WERI-Rb-1 (cell line): Measurements from ENCODE around the gene DACH1.

Experiments
- DNase-seq: peaks from one replicate; pipeline ENCODE4 v3.0.0-alpha.2; 2020
- H3K27ac ChIP-seq: fragments of 250-450 bp; sonication (Bioruptor Pico); 2 replicates; pipeline ENCODE4 v1.5.1; 2020; ENCODE audit warnings: mild to moderate bottlenecking, moderate library complexity
- H3K27me3 ChIP-seq: fragments of 250-450 bp; sonication (Bioruptor Pico); 2 replicates; pipeline ENCODE4 v1.5.1; 2021; ENCODE audit warnings: mild to moderate bottlenecking, low read depth, moderate library complexity; ENCODE audit not compliant: insufficient read depth, severe bottlenecking
- H3K36me3 ChIP-seq: fragments of 250-450 bp; sonication (Bioruptor Pico); 2 replicates; pipeline ENCODE4 v1.5.1; 2020; ENCODE audit warnings: mild to moderate bottlenecking, moderate library complexity
- H3K4me3 ChIP-seq: 2 replicates; pipeline ENCODE4 v1.5.1; 2011; ENCODE audit warnings: low read depth, mild to moderate bottlenecking, control low read depth, low read length
- H3K9me3 ChIP-seq: fragments of 250-450 bp; sonication (Bioruptor Pico); 2 replicates; pipeline ENCODE4 v1.5.1; 2021; ENCODE audit warnings: mild to moderate bottlenecking, moderate library complexity; ENCODE audit not compliant: severe bottlenecking
- TF ChIP-seq, protein P1 (sequence below): IDR thresholded peaks from 2 replicates; pipeline ENCODE4 v1.5.1; 2011; ENCODE audit warnings: low read depth, mild to moderate bottlenecking, control low read depth, inconsistent platforms, low read length

The DACH1 gene

DNA sequence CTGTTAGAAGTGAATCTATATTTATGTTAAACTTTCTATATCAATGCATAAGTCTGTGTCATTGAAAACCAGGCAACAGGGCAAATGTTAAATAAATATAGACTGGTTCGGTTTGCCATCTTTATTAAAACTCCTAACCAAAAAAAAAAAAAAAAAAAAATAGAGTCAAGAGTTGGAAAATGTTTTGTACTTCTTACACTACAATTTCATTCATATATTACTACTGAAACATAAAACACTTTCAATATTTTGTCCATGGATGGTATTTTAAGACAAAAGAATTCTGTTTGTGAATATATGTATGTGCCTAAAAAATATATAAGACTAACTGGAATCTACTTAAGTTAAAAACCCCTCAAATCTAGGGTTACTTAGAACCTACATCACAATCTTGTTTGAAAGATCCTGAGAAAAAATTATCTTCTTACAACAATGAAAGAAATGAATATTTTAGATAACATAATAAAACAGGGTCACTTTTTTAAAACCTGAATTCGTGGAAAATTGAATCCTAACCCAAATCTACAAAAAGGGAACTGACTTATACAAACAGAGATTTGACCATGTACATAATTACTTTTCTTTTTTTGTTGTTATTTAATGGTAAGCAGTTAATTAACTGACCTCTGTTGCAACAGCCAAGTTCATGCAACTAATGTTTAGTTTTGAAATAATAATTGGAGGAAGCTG is 5.1 kb downstream of the DACH1 start:
- H3K4me3 ChIP-seq, result no peak overlapping the region
- H3K27ac ChIP-seq, result no peak overlapping the region
- H3K9me3 ChIP-seq, result no peaks in the 10 kb centered on the region
- no peak for DNase-seq
- H3K36me3 ChIP-seq, result peaks cover 6% of the 10 kb centered on the region; the same call in 1 of the 2 replicates
- no peaks in the 10 kb centered on the region for H3K27me3 ChIP-seq
- TF ChIP-seq, protein P1, sequence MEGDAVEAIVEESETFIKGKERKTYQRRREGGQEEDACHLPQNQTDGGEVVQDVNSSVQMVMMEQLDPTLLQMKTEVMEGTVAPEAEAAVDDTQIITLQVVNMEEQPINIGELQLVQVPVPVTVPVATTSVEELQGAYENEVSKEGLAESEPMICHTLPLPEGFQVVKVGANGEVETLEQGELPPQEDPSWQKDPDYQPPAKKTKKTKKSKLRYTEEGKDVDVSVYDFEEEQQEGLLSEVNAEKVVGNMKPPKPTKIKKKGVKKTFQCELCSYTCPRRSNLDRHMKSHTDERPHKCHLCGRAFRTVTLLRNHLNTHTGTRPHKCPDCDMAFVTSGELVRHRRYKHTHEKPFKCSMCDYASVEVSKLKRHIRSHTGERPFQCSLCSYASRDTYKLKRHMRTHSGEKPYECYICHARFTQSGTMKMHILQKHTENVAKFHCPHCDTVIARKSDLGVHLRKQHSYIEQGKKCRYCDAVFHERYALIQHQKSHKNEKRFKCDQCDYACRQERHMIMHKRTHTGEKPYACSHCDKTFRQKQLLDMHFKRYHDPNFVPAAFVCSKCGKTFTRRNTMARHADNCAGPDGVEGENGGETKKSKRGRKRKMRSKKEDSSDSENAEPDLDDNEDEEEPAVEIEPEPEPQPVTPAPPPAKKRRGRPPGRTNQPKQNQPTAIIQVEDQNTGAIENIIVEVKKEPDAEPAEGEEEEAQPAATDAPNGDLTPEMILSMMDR, result no peak

DNA sequence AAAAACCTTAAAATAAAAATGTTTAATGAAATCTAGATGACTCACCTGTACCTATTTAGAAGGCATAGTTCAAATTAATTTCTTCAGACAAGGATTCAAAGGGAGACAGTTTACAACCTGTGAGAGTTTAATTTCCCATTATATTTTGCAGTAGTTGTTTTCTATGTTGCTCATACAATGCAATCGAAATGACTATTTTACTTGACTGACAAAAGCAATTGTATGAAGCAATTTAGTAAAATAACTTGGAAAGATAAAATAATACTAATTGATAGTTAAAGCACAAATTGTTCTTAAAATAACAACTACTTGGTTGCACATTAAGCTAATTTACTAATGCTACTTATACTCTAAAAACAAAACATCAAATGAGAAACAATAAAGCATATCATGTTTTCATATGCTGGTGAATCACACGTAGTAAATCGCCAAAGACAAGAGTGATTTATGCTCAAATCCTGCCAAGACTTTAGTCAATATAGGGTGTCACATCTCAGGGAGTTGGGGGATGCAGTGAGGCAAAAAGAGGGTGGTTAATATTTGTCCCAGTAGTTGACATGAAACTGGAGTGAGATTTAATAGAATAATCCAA is 6.4 kb downstream of the DACH1 start:
- Histone ChIP-seq H3K9me3 (no peaks in the 10 kb centered on the region), H3K27ac (no peak overlapping the region), H3K4me3 (no peak overlapping the region), H3K27me3 (no peaks in the 10 kb centered on the region), H3K36me3 (peaks cover 6% of the 10 kb centered on the region; the same call in 1 of the 2 replicates)
- no peak for DNase-seq
- TF ChIP-seq, protein P1, result no peak

DNA sequence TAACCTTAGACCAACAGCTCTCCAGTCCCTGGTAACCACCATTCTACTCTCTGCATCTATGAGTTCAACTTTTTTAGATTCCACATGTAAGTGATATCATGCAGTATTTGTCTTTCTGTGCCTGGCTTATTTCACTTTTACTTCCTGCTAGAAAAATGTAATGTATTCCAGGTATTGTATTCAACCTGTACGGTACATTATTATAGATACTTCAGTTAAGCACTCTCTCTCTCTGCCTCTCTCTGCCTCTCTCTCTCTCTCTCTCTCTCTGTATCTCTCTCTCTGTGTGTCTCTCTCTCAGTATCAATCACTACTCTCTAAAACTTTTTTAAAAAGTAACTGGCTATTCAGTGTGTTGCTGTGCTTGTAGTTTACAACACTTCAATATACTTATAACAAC is 8.4 kb downstream of the DACH1 start:
- TF ChIP-seq, protein P1, result no peak
- DNase-seq, result no peak
- Histone ChIP-seq H3K4me3 (no peak overlapping the region), H3K27ac (no peak overlapping the region), H3K36me3 (no peaks in the 10 kb centered on the region), H3K27me3 (no peaks in the 10 kb centered on the region), H3K9me3 (no peaks in the 10 kb centered on the region)

GRCh38 chr13:71856548-71857043 is 10.4 kb downstream of the DACH1 start:
- Histone ChIP-seq H3K27me3 (no peaks in the 10 kb centered on the region), H3K4me3 (no peak overlapping the region), H3K9me3 (no peaks in the 10 kb centered on the region), H3K27ac (no peak overlapping the region), H3K36me3 (no peaks in the 10 kb centered on the region)
- DNase-seq, result no peak
- TF ChIP-seq, protein P1, result no peak

- H3K9me3 ChIP-seq, result no peaks in the 10 kb centered on the region
- H3K27ac ChIP-seq, result no peak overlapping the region
- TF ChIP-seq, protein P1, result no peak
- H3K36me3 ChIP-seq, result no peaks in the 10 kb centered on the region
- no peaks in the 10 kb centered on the region for H3K27me3 ChIP-seq
- no peak for DNase-seq
- H3K4me3 ChIP-seq, result no peak overlapping the region
Measured at GRCh38 chr13:71854401-71854800, 12.6 kb downstream of the DACH1 start.
